ENCODE data around the gene SH3RF3. TPM values are rescaled to one million over a fixed set of nuclear protein-coding genes. Genes with fewer than 3 reads are reported as not detected.

Gene SH3RF3
- total RNA-seq, 1 donor from 2014 or later = 1.3 TPM

GRCh38 chr2:109396202-109397180 is 267.5 kb downstream of the SH3RF3 start:
- Mint-ChIP-seq H3K27me3 (peaks cover 16% of the 10 kb centered on the region), H3K36me3 (ENCODE audit: insufficient read depth) (no peaks in the 10 kb centered on the region), H3K4me3 (ENCODE audit: low read depth) (no peak overlapping the region), H3K27ac (peak overlapping the region; percentile 6), H3K9me3 (ENCODE audit: low read depth) (no peaks in the 10 kb centered on the region), H3K4me1 (ENCODE audit: low read depth) (no peaks in the 10 kb centered on the region)
- DNase-seq (ENCODE audit: low spot score, unreplicated experiment) = no peak
- no peak for TF ChIP-seq CTCF (IDR thresholded peaks at IDR 0.05; ENCODE audit: unreplicated experiment)

GRCh38 chr2:109397893-109398292 is 268.9 kb downstream of the SH3RF3 start:
- no peak for DNase-seq (ENCODE audit: low spot score, unreplicated experiment)
- Mint-ChIP-seq H3K4me1 (ENCODE audit: low read depth) (no peaks in the 10 kb centered on the region), H3K9me3 (ENCODE audit: low read depth) (no peaks in the 10 kb centered on the region), H3K36me3 (ENCODE audit: insufficient read depth) (no peaks in the 10 kb centered on the region), H3K27ac (no peak overlapping the region), H3K4me3 (ENCODE audit: low read depth) (no peak overlapping the region), H3K27me3 (peaks cover 23% of the 10 kb centered on the region)
- no peak for TF ChIP-seq CTCF (IDR thresholded peaks at IDR 0.05; ENCODE audit: unreplicated experiment)

GRCh38 chr2:109398366-109399015 is 269.5 kb downstream of the SH3RF3 start:
- Mint-ChIP-seq H3K36me3 (ENCODE audit: insufficient read depth) (no peaks in the 10 kb centered on the region), H3K27me3 (peaks cover 28% of the 10 kb centered on the region), H3K27ac (no peak overlapping the region), H3K9me3 (ENCODE audit: low read depth) (no peaks in the 10 kb centered on the region), H3K4me3 (ENCODE audit: low read depth) (no peak overlapping the region), H3K4me1 (ENCODE audit: low read depth) (no peaks in the 10 kb centered on the region)
- DNase-seq (ENCODE audit: low spot score, unreplicated experiment) = no peak
- no peak for TF ChIP-seq CTCF (IDR thresholded peaks at IDR 0.05; ENCODE audit: unreplicated experiment)

GRCh38 chr2:109399066-109399465 is 270.1 kb downstream of the SH3RF3 start:
- no peaks in the 10 kb centered on the region for H3K4me1 Mint-ChIP-seq (ENCODE audit: low read depth)
- no peaks in the 10 kb centered on the region for H3K9me3 Mint-ChIP-seq (ENCODE audit: low read depth)
- no peak overlapping the region for H3K4me3 Mint-ChIP-seq (ENCODE audit: low read depth)
- no peak for TF ChIP-seq CTCF (IDR thresholded peaks at IDR 0.05; ENCODE audit: unreplicated experiment)
- peaks cover 28% of the 10 kb centered on the region for H3K27me3 Mint-ChIP-seq
- H3K27ac Mint-ChIP-seq = no peak overlapping the region
- H3K36me3 Mint-ChIP-seq (ENCODE audit: insufficient read depth) = no peaks in the 10 kb centered on the region
- DNase-seq (ENCODE audit: low spot score, unreplicated experiment) = no peak

- H3K9me3 Mint-ChIP-seq (ENCODE audit: low read depth) = no peaks in the 10 kb centered on the region
- peaks cover 28% of the 10 kb centered on the region for H3K27me3 Mint-ChIP-seq
- no peaks in the 10 kb centered on the region for H3K4me1 Mint-ChIP-seq (ENCODE audit: low read depth)
- DNase-seq (ENCODE audit: low spot score, unreplicated experiment) = no peak
- H3K36me3 Mint-ChIP-seq (ENCODE audit: insufficient read depth) = no peaks in the 10 kb centered on the region
- no peak overlapping the region for H3K27ac Mint-ChIP-seq
- no peak overlapping the region for H3K4me3 Mint-ChIP-seq (ENCODE audit: low read depth)
- no peak for TF ChIP-seq CTCF (IDR thresholded peaks at IDR 0.05; ENCODE audit: unreplicated experiment)
Observed at GRCh38 chr2:109400102-109400501, 271.1 kb downstream of the SH3RF3 start.
